ENCODE results near the gene EBPL.

EBPL gene

DNA sequence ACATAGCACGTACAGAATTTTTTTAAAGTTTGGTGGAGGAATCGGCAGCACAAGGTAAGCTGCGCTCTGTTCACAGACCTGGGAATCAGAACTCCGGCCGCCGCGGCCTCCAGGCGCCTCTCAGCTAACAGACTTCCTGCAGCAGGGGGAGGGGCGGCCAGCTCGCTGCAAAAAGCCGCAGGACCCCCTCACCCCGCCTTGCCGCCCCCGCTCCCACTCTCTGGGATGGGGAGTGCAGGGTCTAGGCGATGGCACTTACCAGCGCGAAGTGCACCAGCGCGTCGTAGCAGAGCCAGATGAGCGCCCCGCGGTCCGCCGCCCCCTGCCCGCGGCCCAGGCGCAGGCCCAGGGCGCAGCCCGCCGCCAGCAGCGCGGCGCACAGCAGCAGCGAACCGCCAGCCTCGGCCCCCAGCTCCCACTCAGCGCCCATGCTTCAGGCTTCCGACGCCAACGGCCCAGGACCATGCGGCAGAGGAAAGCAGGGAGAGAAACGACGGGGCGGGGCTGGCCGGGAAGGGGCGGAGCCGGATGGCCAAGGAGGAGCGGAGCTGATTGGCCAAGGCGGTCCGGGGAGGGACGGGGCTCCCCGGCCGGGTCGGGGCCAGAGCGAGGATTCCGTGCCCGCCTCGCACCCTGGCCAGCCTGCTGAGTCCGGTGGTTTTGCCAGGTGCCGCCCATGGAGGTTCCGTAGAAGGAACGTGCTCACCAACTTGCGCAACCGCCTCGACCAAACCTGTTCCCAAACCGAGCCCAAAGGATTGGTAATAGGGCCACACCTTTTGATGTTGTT is at the start of gene EBPL:
Gene EBPL, minus strand, starts transcription at position 492 of the 790 bp plus-strand sequence. Its CDS starts 62 bp downstream, at position 430.
- peak; percentile 92 for FAIRE-seq

- FAIRE-seq, result no peak
These were observed 49.6 kb upstream of the EBPL start for GRCh38 chr13:49740870-49741269.

DNA sequence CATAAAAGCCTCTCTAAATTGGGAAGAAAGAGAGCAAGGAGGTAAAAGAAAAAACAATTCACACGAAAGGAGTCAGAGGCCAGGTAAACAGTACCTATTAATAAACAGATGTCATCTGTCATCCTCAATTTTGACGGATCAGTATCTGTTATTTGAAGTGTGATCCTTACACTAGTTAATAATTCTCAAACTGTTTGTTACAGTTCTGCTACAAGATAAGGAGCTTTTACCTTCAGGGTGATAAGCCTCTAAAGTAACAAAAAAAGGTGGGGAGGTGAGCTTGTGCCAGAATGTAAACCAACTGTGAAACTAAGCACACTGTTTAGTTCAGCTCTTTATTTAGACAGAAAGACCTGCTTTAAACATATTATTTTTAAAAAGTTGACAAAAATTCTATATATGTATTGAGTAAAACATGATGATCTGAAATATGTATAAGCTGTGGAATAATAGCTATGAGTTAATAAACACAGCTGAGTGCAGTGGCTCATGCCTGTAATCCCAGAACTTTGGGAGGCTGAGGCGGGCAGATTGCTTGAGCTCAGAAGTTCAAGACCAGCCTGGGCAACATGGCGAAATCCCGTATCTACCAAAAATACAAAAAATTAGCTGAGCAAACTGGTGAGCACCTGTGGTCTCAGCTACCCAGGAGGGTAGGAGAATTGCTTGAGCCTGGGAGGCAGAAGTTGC is 48.4 kb upstream of the EBPL start:
- no peak for FAIRE-seq

- no peak for FAIRE-seq
These were observed 42.1 kb upstream of the EBPL start for GRCh38 chr13:49733181-49733951.

DNA sequence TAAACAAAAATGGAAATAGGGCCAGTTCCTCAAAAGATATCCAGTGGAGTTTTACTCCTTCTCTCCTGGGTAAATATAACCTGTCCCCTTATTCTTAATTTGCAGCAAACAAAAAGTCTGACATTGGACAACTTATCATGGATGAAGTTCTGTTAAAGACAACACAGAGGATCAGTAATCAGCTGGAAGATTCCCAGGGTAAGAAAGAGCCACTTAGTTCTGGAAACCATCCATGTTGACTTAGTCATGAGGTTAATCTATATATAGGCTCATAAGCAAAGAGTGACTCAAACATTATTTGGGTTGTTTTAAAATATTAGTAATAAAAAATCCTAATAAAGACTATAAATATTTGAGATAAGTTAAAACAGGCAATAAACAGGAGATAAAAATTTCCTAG is 40.5 kb upstream of the EBPL start:
- no peak for FAIRE-seq

- no peak for FAIRE-seq
These were observed 25.3 kb upstream of the EBPL start for GRCh38 chr13:49716615-49717014.

GRCh38 chr13:49714757-49715156 is 23.5 kb upstream of the EBPL start:
- peak; percentile 88 for FAIRE-seq

DNA sequence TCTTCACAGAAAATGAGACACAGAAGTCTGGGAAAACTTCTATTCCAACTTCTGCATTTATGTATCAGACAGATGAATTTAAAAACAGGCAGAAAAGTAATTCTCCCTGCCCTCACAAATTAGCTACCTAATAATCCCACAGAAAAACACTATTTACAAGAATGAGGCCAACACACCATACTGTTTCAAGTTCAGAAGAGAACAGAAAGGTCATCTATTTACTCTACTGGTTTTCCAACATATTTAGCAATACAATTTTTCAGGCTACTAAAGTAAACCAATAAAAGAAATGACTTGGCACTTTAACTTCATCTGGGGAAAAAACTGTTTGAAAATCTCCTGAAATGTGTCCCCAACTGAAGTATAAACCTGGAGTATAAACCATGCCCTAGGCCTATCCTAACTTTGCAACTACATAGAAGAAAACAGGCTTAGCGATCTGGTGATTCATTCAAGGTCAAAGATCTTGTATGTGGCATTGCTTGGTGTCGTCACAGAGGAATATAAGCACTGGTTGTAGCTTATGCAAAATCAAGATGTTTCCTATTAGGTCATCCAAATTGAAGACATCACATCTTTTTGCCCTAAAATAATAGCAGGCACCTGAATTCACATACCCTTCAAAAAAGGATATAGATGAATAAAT is 20.1 kb upstream of the EBPL start:
- FAIRE-seq, result no peak

GRCh38 chr13:49704264-49704663 is 13.0 kb upstream of the EBPL start:
- peak; percentile 96 for FAIRE-seq

- FAIRE-seq, result no peak
These were observed 10.2 kb upstream of the EBPL start for GRCh38 chr13:49701491-49701890.

GRCh38 chr13:49697468-49697867 is 6.2 kb upstream of the EBPL start:
- FAIRE-seq, result no peak

GRCh38 chr13:49694446-49694845 is 3.2 kb upstream of the EBPL start:
- FAIRE-seq, result no peak

DNA sequence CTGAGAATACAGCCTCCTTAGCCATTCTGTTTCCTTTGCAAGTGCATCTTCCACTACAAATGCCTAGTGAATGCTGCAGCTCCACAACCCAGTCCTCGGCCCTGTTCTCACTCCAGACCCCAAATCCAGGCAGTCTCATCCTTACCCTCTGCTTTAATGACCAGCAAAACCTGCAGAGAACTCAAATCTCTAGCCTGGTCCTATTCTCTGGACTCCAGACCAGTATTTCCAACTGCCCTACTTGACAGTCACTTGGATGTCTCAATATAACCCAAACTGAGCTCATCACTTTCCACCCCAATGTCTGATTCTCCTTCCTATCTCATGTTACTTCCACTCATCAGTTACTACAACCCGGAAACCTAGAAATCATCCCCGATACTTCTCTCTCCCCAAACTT is 2.6 kb upstream of the EBPL start:
- FAIRE-seq, result no peak

DNA sequence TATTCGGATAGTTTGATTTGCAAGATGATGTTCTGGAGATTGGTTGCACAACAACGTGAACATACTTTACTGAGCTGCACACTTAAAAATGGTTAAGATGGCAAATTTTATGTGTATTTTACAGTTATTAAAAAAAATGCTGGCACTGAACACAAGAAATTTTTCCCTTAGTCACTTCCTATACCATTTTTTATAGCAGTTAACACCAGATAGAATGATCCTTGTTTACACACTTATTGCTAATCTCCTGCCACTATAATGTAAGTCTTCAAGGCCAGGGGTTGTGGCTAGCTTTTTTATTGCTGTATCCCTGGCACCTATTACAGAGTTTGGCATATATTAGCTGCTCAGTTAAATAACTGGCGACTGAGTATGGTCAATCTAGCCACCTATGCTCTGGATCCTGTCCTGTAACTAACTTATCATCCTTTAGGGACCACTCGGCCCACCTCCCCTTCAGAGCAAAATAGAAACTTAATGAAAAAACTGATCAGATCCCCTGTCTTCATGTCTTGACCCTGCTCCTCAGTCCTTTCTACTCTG is 2.0 kb upstream of the EBPL start:
- no peak for FAIRE-seq

GRCh38 chr13:49690133-49690994 is 922 bp downstream of the EBPL start:
- no peak for FAIRE-seq

- FAIRE-seq, result no peak
These were observed 7.8 kb downstream of the EBPL start for GRCh38 chr13:49683489-49683888.

- FAIRE-seq, result no peak
These were observed 9.3 kb downstream of the EBPL start for GRCh38 chr13:49681842-49682435.

- peak; percentile 6 for FAIRE-seq
These were observed 12.0 kb downstream of the EBPL start for GRCh38 chr13:49679246-49679645.

- FAIRE-seq, result no peak
These were observed 12.9 kb downstream of the EBPL start for GRCh38 chr13:49678191-49678914.

DNA sequence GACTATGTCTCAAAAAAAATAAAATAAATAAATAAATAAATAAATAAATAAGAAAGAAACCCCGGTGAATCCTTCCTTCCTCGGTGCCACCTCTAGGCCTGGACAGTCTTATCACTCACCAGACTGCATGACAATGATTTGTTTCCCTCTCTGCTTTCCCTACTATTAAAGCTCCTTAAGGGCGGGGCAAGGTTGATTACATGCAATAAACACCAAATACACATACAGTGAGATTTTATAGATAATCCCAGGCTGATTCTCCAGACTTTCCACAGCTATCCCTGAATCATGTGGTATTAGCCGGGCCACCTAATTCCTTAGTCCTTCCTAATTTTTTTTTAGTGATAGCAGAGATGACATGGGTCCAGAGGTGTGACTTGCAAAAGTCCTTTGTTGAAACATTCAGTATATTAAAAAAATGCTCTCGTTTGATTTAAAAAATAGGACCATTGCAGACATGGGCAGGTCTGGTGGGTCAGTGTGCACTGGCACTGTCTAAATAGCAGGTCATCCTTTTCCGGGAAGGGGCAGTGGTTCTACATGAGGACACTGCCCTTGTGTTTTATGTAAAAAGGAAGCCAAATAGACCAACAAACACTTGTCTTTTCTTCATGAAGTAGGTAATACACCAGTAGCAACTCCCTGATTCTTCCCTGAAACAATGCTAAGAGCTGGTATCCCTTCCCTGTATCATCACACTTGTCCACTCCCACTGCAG is 14.5 kb downstream of the EBPL start:
- FAIRE-seq, result no peak

All from G401.6 (cell line).